ENCODE data around the gene PROSER3. TPM values are rescaled to one million over a fixed set of nuclear protein-coding genes. Genes with fewer than 3 reads are reported as not detected.

PROSER3 gene
- total and polyA plus RNA-seq, 2 of the 13 experiments (the other 11 are each of a cell fraction or from before 2014, with no cell fraction given): 5.1 to 5.7 TPM

GRCh38 chr19:35757749-35758608 lies at the start of gene PROSER3 (continued):
- TF ChIP-seq ZNF619 (CRISPR knock-in tag; IDR thresholded peaks at IDR 0.05) (no peak), FIP1L1 (IDR thresholded peaks at IDR 0.05; ENCODE audit: borderline replicate concordance, insufficient read depth, low read depth, low read length) (0 out of 2 replicates have a peak, but pooled peaks have one; percentile 51), THAP7 (CRISPR knock-in tag; IDR thresholded peaks at IDR 0.05) (0 out of 2 replicates have a peak, but pooled peaks have one; percentile 75), PRDM10 (CRISPR knock-in tag; IDR thresholded peaks at IDR 0.05; ENCODE audit: low read depth) (no peak), ZNF546 (CRISPR knock-in tag; conservative IDR thresholded peaks at IDR 0.05) (no peak), ZNF329 (CRISPR knock-in tag; IDR thresholded peaks at IDR 0.05; ENCODE audit: low read depth) (no peak), ZNF543 (CRISPR knock-in tag; IDR thresholded peaks at IDR 0.05) (no peak), KIAA2018 (CRISPR knock-in tag; IDR thresholded peaks at IDR 0.05; ENCODE audit: borderline replicate concordance) (no peak), ZKSCAN5 (CRISPR knock-in tag; IDR thresholded peaks at IDR 0.05) (no peak), NRL (CRISPR knock-in tag; IDR thresholded peaks at IDR 0.05; ENCODE audit: borderline replicate concordance) (peak; percentile 80), ZNF143 (CRISPR knock-in tag; IDR thresholded peaks at IDR 0.05) (peak; percentile 91), ZNF10 (CRISPR knock-in tag; IDR thresholded peaks at IDR 0.05; ENCODE audit: borderline replicate concordance, low read depth) (no peak), KDM5A (IDR thresholded peaks at IDR 0.05; ENCODE audit: borderline replicate concordance, low read length) (peak; percentile 86), ZNF430 (CRISPR knock-in tag; IDR thresholded peaks at IDR 0.05) (no peak), ZNF121 (CRISPR knock-in tag; IDR thresholded peaks at IDR 0.05) (no peak; the same call in 1 of the 2 replicates)

Data from HepG2 (cell line).